Measurements from ENCODE around the gene LEP.

- TF ChIP-seq CTCF (IDR thresholded peaks at IDR 0.05) (no peak), EZH2 (IDR thresholded peaks at IDR 0.05; ENCODE audit: borderline replicate concordance, insufficient read depth, low read depth, low read length, poor library complexity, severe bottlenecking) (no peak)
Measured at GRCh38 chr7:128221929-128222403, 19.1 kb upstream of the LEP start.

All from B cell (primary cell).